ENCODE data around the gene D2HGDH.

The D2HGDH gene

DNA sequence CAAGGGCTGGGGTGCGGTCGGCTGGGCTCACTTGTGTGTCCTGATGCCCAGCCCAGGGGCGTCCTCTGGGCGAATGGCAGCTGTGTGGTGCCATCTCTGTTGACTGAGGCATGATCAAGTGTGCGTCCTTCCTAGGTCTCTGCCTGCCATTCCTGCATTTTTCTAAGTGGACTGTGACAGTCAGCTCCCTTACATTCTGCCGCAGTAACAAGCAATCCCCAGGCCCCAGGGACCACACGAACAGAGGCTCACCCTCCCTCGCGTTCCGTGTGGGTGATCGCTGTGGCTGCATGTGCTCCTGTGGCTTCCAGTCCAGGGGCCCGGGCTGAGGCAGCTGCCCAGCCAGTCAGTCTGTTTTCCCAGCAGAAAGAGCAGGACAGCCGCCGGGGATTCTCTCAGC, 17.8 kb downstream of the D2HGDH start:
- no peak for TF ChIP-seq CTCF (IDR thresholded peaks at IDR 0.05; ENCODE audit: poor library complexity, severe bottlenecking)
- no peak overlapping the region for H3K27ac ChIP-seq (ENCODE audit: poor library complexity, severe bottlenecking)
- H3K9me3 ChIP-seq (ENCODE audit: severe bottlenecking) = no peaks in the 10 kb centered on the region
- DNase-seq (ENCODE audit: low spot score) (no peak), ATAC-seq (ENCODE audit: low read depth) (no peak)
- peaks cover 13% of the 10 kb centered on the region for H3K36me3 ChIP-seq (ENCODE audit: low read depth)
- H3K27me3 ChIP-seq (ENCODE audit: insufficient read depth, poor library complexity, severe bottlenecking) = no peaks in the 10 kb centered on the region
- H3K4me3 ChIP-seq (ENCODE audit: severe bottlenecking) = no peak overlapping the region
- H3K4me1 ChIP-seq (ENCODE audit: insufficient read depth, poor library complexity, severe bottlenecking) = no peaks in the 10 kb centered on the region

DNA sequence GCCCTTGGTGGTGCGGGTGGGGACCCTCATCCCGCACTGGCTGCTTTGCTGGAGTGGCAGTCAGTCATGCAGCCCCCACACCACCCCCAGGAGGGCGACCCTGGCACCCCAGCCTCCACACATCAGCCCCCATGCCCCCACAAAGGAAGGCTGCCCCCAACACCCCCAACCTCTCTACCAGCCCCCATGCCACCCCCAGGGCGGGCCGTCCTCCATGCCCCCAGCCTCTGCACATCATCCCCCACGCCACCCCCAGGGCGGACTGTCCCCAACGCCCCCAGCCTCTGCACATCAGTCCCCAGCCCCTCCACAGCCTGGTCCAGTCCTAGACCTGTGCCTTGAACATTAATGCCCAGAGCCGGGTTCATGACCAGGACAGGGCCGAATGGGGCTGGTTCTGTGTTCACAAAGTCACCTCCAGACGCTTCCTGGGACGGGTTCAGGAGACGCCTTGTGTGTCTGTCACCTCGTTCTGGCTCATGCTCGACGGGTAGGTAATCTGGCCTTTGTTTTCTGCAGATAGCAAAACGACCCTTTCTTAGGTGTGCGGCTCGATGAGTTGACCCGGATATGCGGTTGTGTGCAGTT, 18.4 kb downstream of the D2HGDH start:
- H3K4me1 ChIP-seq (ENCODE audit: insufficient read depth, poor library complexity, severe bottlenecking) = no peaks in the 10 kb centered on the region
- no peaks in the 10 kb centered on the region for H3K9me3 ChIP-seq (ENCODE audit: severe bottlenecking)
- no peaks in the 10 kb centered on the region for H3K27me3 ChIP-seq (ENCODE audit: insufficient read depth, poor library complexity, severe bottlenecking)
- DNase-seq (ENCODE audit: low spot score) (no peak), ATAC-seq (ENCODE audit: low read depth) (no peak)
- peaks cover 13% of the 10 kb centered on the region for H3K36me3 ChIP-seq (ENCODE audit: low read depth)
- no peak overlapping the region for H3K4me3 ChIP-seq (ENCODE audit: severe bottlenecking)
- TF ChIP-seq CTCF (IDR thresholded peaks at IDR 0.05; ENCODE audit: poor library complexity, severe bottlenecking) = no peak
- no peak overlapping the region for H3K27ac ChIP-seq (ENCODE audit: poor library complexity, severe bottlenecking)

GRCh38 chr2:241753493-241753892, 19.1 kb downstream of the D2HGDH start:
- Histone ChIP-seq H3K27me3 (ENCODE audit: insufficient read depth, poor library complexity, severe bottlenecking) (no peaks in the 10 kb centered on the region), H3K4me1 (ENCODE audit: insufficient read depth, poor library complexity, severe bottlenecking) (no peaks in the 10 kb centered on the region), H3K4me3 (ENCODE audit: severe bottlenecking) (no peak overlapping the region), H3K27ac (ENCODE audit: poor library complexity, severe bottlenecking) (no peak overlapping the region), H3K9me3 (ENCODE audit: severe bottlenecking) (no peaks in the 10 kb centered on the region), H3K36me3 (ENCODE audit: low read depth) (peaks cover 13% of the 10 kb centered on the region)
- ATAC-seq (ENCODE audit: low read depth) (no peak), DNase-seq (ENCODE audit: low spot score) (no peak)
- no peak for TF ChIP-seq CTCF (IDR thresholded peaks at IDR 0.05; ENCODE audit: poor library complexity, severe bottlenecking)

DNA sequence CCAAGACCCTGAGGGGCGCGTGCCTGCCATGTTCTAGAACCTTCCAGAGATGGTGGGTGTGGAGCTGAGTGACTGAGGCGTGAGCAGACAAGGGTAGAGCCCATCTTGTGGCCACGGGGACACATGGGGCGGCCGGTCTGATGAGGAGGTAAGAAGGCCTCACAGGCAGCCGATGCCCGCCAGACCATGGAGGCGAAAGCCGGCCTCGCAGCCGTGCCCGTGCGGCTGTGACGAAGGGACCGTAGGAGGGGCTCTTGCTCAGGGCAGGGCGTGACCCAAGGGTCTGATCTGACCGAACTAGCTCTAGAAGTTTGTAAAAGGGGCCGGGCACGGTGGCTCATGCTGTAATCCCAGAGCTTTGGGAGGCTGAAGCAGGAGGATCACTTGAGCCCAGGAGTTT, 19.6 kb downstream of the D2HGDH start:
- no peaks in the 10 kb centered on the region for H3K4me1 ChIP-seq (ENCODE audit: insufficient read depth, poor library complexity, severe bottlenecking)
- no peak for TF ChIP-seq CTCF (IDR thresholded peaks at IDR 0.05; ENCODE audit: poor library complexity, severe bottlenecking)
- H3K9me3 ChIP-seq (ENCODE audit: severe bottlenecking) = no peaks in the 10 kb centered on the region
- H3K27ac ChIP-seq (ENCODE audit: poor library complexity, severe bottlenecking) = no peak overlapping the region
- H3K27me3 ChIP-seq (ENCODE audit: insufficient read depth, poor library complexity, severe bottlenecking) = no peaks in the 10 kb centered on the region
- ATAC-seq (ENCODE audit: low read depth) = no peak
- no peak overlapping the region for H3K4me3 ChIP-seq (ENCODE audit: severe bottlenecking)
- peaks cover 13% of the 10 kb centered on the region for H3K36me3 ChIP-seq (ENCODE audit: low read depth)
- no peak for DNase-seq (ENCODE audit: low spot score)

- no peak overlapping the region for H3K4me3 ChIP-seq (ENCODE audit: severe bottlenecking)
- H3K9me3 ChIP-seq (ENCODE audit: severe bottlenecking) = no peaks in the 10 kb centered on the region
- H3K27ac ChIP-seq (ENCODE audit: poor library complexity, severe bottlenecking) = no peak overlapping the region
- H3K27me3 ChIP-seq (ENCODE audit: insufficient read depth, poor library complexity, severe bottlenecking) = no peaks in the 10 kb centered on the region
- ATAC-seq (ENCODE audit: low read depth) (no peak), DNase-seq (ENCODE audit: low spot score) (no peak)
- no peak for TF ChIP-seq CTCF (IDR thresholded peaks at IDR 0.05; ENCODE audit: poor library complexity, severe bottlenecking)
- peaks cover 17% of the 10 kb centered on the region for H3K36me3 ChIP-seq (ENCODE audit: low read depth)
- no peaks in the 10 kb centered on the region for H3K4me1 ChIP-seq (ENCODE audit: insufficient read depth, poor library complexity, severe bottlenecking)
Measured at GRCh38 chr2:241755166-241755565, 20.7 kb downstream of the D2HGDH start.

Data from RWPE2 (cell line).